Iris pigment epithelial cell (primary cell): ENCODE results near the gene SFT2D2.

Experiments used
- DNase-seq: peaks from one replicate; pipeline ENCODE4 v3.0.0-alpha.2; 2011; ENCODE audit warnings: low read depth

Gene SFT2D2

DNA sequence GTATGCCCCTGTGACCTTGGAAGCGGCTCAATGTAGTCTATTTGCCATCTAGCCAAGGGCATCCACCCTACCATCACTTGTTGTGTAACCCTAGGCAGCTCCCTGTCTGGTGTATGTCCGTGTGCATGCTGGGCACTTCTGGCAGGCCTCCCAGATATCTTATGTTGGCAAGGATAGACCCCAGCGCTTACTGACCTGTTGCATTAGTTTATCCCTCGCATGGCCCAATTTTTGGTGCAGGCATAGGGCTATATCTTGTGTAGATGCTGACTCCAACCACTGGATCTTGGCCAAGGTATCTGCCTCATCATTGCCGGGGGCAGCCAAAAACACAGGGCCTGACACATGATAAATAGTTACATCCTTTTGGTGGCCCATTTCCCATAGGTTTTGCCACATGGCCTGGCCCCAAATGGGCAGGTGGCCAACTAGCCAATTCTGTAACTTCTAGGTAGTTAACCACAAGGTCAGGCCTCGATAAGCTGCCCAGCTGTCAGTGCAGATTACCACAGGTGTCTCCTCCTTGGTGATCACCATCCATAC, 40.9 kb downstream of the SFT2D2 start:
- DNase-seq, result no peak

DNA sequence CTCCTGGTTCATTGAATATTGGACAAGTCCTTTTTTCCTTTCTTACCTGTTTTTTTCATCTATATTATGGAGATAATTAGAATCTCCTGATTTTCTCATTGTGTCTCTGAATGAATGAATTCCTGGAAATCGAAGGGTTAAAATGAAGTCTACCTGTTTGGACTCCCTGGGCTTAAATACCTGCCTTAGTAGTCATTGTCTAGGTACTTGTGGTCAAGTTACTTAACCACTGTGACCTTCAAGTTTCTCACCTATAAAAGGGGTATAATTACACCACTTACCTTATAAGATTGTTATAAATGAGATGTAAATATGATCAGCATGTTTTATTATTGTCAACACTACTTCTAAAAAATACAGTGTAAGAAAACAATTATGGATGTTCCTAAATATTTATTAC, 45.8 kb downstream of the SFT2D2 start:
- no peak for DNase-seq

DNA sequence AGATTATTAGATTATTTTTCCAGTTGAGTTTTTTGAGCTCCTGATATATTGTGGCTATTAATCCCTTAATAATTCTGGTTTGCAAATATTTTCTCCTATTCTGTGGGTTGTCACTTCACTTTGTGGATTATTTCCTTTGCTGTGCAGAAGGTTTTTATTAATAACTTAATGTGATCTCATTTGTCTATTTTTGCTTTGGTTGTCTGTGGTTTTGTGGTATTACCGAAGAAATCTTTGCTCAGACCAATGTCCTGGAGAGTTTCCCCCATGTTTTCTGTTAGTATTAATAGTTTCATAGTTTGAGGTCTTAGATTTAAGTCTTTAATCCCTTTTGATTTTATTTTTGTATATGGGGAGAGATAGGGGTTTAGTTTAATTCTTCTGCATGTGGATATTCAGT, 47.8 kb downstream of the SFT2D2 start:
- DNase-seq, result peak; percentile 56

DNA sequence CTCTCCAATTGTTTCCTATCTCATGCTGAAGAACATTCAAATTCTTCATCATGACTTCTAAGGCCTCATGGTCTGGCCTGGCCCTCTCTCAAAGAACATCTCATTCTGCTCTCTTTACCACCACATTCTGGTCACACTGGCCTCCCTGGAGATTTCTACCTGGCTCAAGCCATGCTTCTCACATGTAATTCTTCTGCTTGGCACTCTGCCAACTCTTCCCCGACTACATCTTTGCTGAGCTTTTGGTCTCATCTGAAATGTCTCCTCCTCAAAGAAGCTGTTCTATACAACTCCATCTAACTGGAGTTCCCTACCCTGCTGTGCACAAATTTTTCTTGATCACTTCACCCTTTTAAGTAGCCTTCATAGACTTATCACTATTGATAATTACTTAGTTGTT, 53.4 kb downstream of the SFT2D2 start:
- DNase-seq, result no peak

DNA sequence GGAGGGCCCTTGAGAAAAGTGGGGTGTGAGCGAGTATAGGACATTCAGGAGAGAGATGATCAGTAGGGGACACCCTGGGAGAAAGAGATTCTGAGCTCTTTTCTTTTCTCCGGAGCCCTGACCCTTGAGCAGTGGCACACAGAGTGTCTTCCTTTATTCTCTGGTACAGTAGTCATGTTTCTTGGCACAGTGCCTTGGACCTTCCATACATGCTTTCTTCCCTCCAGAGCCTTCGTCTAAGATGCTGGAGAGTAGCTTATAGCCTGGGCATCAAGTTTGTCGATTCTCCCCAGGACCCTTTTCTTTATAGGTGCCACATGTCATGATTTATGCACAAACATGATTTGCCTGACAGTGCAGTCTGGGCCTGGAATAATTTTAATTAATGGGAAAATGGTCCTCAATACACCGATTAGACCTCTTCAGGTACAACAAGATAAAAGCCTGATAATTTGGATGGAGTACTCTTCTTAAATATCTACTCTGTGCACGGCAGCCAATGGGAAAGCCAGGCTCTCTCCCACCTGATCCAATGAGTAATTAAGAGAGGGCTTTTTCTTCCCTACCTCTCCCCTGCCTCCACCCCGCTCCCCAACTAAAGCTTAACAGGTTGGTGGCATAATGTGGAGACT, 54.6 kb downstream of the SFT2D2 start, which contains the start of gene TBX19:
TSS of gene TBX19 (plus strand) at position 582 of the 632 bp plus-strand sequence. CDS start 214 bp downstream, outside the sequence.
- no peak for DNase-seq

DNA sequence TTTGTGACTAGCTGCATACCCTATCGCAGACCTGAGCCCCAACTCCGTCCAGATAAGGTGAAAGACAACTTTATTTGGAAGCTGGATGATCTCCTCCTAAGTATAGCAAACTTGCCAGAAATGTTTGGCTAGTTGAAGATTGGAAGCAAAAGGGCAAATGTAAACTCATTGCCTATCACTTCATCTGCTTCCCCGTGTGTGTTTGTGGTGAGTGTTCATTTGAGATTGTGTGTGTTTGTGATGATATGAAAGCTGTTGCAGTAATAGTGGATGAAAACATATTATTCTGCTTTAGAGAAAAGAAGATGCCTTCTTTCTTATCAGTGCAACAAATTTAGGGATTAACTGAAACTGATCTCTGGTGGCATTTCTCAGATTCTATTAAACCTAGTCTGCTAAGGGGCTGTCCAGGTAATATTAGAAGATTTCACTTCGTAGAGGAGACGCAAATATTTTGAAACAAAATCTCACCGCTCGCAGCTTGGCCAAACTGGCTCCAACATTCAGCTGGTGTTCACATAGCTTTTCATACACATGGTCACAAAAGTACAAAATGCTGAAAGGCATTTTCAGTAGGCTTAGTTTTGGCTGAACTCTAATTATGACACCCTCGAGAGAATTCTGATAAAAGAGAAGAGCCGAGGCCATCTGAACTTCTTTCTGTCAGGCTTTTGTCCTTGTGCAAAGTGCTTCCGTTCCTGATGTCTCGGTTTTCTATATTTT, 56.0 kb downstream of the SFT2D2 start:
- no peak for DNase-seq

DNA sequence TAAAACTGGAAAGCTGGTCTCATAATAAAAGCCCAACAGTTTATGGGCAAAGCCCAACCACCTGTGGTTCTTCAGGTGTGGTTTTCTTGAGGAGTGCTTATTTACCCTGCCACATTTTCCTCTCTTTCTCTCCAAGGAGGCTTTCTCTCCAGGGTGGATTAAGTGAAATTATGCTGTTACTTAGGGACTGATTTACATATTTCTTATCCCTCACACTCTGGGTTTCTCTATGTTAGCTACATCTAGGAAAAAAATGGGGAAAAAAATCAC, 59.7 kb downstream of the SFT2D2 start:
- DNase-seq, result no peak

DNA sequence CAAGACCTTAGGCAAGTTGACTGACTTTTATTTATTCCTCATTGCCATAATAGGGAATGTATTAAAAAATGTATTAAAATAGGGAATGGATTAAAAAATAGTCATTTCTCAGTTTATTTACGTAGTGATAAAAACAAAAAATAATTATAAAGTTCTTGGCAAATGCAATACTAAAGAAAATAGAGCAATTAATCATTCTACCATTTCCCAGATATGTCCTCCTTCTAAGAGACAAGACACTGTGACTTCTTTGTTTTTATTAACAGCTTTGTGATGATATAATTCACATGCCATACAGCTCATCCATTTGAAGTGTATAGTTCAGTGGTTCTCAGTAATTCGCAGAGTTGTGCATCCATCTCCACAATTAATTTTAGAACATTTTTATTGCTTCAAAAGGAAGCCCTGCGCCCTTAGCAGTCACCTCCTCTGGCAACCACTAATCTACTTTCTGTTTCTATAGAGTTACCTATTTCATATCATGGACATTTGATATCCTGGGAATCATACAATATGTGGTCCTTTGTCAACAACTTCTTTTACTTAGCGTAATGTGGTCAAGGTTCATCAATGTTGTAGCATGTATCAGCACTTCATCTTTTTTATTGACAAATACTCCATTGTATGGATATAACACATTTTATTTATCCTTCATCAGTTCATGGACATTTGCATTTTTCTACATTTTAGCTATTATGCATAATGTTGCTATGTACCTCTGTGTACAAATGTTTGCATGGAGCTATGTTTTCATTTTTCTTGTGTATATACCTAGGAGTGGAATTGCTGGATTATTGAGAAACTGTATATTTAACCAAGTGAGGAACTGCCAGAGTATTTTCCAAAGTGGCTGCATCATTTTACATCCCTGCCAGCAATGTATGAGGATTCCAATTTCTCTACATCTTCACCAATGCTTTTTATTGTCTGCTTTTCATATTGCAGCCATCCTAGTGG, 60.4 kb downstream of the SFT2D2 start:
- DNase-seq, result no peak

DNA sequence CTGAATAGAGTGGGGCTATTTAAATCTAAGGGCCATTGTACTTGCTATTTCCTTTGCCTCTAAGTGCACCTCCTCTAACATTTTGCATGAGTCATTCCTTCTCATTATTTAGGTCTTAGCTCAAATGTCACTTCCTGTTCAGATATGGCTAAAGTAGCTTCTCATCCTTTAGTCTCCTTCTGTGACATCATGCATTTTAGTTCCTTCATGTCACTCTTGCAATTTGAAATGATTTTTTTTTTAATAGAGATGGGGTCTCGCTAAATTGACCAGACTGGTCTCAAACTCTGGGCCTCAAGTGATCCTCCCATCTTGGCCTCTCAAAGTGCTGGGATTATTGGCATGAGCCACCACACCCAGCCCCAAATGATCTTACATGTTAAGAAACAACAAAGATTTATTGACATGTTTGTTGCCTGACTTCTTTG, 61.4 kb downstream of the SFT2D2 start:
- peak; percentile 81 for DNase-seq

DNA sequence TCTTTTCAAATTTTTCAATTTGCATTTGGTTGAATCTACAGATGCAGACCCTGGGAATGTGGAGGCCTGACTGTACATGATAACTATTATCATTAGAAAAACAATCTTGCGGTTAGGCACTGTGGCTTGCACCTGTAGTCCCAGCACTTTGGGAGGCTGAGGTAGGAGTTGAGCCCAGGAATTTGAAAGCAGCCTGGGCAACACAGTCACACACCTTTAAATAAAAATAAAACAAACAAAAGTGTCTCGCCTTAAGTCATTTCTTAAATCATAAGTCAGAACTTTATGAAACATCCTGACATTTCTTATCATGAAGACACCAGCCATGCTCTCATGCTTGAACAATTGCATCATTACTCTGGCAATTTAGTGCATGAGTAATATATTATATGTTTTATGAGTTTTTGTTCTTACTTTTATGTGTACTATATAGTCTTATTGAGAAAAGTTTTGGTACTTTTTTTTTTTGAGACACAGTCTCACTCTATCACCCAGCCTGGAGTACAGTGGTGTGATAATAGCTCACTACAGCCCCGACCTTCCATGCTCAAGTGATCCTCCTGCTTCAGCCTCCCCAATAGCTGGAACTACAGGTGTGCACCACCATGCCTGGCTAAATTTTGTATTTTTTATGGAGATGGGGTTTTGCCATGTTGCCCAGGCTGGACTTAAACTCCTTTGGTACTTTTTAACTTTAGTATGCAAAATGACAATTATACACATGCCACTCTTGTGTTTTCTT, 62.7 kb downstream of the SFT2D2 start:
- DNase-seq, result peak; percentile 69

DNA sequence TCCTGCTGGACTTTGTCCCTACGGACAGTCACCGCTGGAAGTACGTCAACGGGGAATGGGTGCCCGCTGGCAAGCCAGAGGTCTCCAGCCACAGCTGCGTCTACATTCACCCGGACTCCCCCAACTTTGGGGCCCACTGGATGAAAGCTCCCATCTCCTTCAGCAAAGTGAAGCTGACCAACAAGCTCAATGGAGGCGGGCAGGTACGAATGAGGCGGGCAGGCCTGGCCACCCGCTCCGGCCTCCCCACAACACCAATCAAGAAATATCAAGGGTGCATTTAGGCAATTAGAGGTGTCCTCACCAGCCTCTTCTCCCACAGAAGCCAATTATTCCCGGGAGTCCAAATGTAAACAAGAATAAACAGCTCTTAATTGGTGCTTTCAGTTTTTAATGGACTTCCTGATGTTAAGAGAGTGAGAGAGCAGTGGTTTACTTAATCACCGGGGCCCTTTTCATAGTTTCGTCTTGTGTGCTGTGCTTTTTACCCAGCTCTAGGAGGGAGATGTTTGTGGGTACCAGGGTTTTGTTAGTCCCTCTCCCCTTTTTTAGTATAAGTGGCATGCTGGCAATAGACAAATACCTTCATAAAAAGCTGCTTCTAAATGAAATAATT, 65.5 kb downstream of the SFT2D2 start:
- no peak for DNase-seq

DNA sequence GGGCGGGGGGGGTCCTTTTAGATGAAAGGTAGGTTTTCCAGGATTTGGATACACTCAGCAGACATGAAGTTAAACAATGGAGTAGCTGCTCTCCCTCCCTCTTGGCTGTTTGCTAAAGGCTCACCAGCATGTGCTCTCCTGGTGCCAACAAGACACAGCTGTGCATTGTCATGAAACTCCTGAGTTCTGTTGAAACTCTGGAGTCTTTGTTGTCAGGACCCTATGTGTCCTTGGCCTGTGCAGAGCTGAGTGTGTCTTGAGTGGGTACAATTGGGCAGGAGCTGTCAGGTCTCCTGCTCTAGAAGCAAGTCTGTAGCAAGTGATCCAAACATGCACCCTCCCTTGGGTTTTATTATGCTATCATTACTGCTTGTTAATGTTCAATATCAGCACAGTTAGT, 67.6 kb downstream of the SFT2D2 start:
- no peak for DNase-seq

DNA sequence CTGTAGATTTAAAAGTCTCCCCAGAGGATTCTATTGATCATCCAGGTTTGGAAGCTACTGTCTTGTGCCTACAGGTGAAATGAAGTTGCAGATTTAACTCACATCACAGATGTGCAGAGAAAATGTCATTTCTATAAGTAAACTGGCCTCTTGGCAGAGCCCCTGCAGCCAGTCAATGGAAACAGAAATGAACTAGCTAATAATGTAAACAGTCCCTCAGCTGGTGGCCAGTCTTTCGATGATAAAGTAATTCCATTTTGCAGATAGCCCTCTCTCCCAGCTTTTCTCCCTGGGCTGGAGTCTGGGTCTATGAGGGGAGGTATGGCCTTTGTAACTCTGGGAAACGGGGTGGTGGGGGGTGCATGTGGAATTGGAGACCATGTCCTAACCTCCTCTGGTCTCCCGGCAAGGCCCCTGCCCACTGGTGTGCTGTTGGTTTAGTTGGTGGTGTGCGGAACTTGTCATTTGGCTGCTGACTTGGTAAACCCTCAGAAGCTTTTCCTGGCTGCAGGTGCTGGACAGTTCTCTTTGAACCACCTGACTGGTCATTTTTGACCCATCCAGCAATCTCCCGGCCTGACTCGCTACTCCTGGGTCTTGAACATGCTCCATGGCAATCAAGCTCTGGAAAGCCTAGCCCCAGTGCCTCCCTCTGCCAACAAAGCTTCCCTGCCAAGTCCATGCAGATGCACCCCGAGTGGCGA, 69.8 kb downstream of the SFT2D2 start:
- no peak for DNase-seq

DNA sequence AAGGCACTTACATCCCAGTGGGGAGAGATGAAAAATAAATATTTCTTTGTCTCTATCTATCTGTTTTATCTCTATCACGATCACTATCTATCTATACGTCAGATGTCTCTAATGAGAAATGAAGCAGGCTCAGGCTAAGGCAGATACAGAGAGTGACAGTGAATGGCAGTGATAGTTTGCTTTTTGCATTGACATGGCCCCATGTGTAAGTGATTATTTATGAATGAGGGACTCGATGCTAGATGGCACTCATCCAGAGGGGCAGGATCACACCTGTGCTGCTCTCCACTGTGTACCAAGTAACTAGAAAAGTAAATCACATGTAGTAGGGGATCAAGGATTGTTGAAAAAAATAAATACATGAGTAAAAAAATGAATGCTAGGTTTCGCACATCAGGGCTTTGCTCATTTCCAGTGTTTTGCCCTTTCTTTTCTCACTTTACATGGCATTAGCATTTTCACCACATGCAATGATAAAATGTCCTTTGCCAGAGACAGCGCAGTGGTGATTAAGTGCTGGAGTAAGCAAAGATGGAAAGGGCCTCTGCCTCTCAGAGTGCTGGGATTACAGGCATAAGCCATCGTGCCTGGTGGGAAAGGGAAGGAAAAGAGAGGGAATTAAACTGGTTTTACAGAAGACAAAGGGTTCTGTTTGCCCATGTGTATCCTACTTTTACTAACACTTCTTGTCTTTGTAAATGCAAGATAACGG, 71.4 kb downstream of the SFT2D2 start:
- no peak for DNase-seq

DNA sequence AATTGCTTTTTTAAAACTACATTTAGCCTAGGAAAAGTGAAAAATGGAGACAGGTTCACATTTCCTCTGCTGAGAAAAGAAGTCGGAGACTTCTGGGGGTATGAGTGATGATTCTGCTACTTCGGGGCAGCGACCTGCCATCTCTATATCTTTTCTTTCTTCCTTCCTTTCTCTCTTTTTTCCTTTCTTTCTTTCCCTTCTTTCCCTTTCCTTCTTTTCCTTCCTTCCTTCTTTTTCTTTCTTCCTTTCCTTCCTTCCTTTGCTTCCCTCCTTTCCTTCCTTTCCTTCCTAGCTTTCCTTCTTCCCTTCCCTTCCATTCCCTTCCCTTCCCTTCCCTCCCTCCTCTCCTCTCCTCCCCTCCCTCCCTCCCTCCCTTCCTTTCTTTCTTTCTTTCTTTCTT, 72.6 kb downstream of the SFT2D2 start:
- no peak for DNase-seq

DNA sequence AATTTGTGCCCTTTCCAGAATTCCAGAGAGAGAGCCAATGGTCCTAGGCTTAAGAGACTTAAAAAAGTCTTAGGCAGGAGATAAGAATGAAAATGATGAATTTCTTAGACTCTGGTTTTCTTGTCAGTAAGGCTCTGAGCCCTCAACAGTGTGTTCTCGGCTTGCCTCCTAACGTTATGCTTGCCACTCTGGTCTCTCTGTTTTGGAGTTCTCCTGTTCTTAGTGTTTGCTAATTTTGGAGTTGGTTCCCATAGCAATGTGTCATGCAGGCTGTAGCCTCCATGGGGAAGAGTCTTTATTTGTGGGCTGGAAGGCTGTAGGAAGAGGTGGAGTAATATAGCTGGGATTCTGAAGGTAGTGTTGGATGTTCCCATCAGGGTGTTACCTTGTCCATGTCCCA, 74.8 kb downstream of the SFT2D2 start:
- no peak for DNase-seq

DNA sequence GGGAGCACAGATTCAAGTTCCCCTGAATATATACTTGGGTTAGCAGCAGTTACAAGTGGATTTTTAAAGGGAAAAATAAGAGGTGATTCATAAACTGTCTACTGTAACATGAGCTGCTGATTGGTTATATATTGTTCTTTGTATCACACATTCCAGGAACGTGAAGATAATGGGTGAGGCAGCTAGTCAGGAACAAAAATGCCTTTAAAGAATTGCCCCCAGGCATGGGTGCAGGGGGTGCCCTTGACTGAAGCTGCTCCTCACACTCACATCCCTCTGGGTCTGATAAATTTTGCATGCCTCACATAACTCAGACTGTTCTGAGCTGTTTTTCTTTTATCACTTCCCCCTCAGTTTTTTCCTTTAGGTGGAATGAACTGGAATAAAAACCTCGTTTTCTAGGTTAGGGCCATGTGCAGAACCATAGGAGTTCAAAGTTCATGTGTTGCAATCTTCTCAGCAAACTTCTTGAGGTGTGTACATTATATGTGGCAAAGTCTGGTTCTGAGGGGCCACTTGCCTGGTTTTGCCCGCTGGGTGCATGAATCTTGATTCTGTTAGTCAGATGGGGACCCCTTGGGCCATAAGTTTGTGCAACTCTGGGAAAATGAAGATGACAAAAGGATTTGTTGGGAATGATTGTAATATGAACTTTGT, 76.0 kb downstream of the SFT2D2 start:
- peak; percentile 74 for DNase-seq
